GM18511 (cell line): ENCODE data around the gene GHR.
A peak's percentile ranks its signal among the peaks of the same experiment; 100 is the strongest.
"Not testable (repeated sequence)": the region's sequence is repeated elsewhere in the genome, so short reads cannot be mapped to it uniquely, and the experiment has no call there.

Experiments used
- ATAC-seq: cut with Tn5 transposase; IDR thresholded peaks from one replicate; pipeline ENCODE4 v1.9.1; 2021; ENCODE audit warnings: mild to moderate bottlenecking, moderate library complexity; ENCODE audit not compliant: unreplicated experiment

GHR gene

DNA sequence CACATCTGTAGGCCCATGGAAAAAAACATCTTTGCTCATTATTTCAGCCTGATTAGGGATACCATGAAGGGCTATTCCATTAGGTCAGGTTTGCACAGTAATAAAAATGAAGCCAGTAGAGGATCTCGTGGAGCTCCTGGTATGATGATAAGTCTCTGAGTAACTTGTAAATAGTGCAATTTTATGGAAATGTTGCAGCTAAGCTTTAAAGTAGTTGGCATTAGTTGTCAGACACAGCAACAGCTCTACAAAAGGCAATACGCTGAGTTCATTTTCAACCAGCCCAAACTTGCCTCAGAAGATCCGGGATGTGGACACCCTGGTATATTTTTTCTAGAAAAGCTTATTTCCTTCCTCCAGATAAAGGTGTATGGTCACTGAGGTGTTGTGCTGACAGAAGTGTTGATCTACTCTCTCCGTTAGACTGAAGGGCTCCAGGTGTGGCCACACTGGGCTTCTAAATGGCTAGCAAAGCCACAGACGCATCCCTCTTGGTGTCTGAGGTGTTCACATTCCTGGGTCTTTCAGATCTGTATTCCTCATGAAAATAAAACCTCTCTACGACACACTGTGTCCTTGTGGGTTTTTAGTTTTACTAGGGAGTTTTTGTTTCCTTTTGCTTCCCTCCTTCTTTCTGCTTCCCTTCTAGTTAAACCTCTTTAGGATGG is 141.6 kb downstream of the GHR start:
- ATAC-seq: no peak

DNA sequence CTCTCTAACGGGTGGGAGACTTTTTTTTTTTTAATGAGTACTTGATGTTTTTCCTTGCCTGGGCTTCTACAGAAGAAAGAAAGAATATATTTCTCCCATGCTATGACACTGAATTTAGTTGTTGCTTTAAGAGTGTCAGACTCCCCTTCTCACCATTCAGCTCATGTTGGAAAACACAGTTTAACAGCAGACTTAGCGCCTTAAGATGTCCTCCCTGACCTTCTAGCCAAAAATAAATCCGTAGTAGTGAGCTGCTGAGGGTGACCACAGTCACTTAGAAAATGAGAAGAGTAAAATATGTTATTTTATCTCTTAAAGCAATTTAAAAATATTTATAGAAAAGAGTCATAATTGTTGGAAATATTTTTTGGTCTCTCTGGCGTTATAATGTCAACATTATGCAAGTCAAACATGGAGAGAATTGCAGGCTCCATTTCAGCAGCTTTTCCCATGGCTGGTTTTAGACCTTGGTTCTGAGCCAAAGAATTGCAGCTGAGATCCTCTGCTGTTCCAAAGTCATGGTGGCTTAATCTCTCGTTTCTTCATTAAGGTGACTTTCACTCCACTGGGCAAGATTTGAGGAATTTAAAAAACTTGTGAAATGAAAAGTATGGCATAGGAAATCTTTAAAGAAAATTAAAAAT is 143.5 kb downstream of the GHR start:
- no peak for ATAC-seq

GRCh38 chr5:42569325-42569724 is 146.1 kb downstream of the GHR start:
- no peak for ATAC-seq

DNA sequence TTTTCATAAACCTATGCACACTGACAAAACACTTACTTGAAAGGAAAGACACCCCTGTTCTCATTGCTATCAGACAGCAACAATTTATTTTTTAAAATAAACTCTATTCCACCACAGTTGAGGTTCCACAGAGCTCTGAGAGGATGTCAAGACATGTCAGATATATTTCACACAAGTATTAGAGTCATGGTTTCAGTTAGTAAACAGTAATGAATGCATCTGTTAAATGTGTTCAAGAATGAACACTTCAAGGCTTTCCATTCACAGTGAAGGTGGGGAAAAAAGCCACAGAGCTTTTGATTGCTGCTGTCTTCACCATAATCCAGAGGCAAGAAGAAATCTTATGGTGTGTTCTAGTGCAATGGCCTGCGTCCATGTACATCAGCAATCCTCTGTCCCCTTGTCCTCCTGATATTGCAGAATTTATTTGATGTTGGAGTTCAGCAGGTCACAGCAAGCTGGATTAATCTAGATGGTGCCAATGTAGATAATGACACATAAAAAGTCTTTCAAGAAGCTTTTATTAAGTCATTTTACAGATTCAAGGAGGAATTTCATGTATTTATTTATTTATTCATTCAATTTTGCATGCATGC is 146.8 kb downstream of the GHR start:
- ATAC-seq: no peak

DNA sequence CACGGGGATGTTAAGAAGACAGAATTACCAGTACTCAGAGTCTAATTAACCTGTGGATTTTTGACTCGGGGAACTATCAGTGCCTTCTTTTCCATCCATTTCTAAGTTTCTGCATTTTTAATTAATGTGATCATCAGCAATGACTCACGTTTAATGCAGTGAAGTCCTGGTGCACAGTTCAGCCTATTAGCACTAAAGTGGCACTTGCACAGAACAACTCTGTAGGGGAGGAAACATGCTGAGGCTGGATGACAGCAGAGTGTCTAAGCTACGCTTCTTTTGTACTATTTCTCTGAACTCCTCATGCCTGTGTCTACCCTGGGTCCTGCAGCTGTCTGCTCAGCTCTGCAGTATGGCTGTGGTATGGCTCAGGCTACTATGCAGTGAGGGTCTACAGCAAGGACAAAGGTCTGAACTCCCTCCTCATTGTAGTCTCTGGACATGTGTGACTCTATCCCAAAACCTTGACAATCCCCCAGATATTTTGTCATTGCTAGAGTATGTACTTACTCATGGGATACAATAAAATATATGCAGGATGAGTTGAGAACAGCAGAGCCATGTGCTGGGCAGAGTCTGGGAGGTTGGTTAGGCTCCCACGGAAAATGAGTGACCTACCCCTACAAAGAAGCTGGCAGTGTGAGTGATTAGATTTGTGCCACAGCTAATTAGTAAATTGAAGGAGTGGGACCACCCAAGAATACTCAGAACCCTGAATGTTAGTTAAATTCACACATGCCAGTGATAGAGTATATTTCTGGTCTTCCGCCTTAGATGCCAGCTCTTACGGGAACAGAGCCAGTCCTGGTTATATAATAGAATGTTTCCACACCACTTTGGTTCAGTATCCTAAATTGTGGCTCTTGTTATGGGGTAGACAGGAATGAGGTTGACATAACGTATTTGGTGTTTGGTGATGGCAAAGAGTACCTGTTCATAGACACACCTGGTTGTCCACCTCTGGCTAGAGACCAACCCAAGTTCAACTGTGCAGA is 148.0 kb downstream of the GHR start:
- ATAC-seq: no peak

DNA sequence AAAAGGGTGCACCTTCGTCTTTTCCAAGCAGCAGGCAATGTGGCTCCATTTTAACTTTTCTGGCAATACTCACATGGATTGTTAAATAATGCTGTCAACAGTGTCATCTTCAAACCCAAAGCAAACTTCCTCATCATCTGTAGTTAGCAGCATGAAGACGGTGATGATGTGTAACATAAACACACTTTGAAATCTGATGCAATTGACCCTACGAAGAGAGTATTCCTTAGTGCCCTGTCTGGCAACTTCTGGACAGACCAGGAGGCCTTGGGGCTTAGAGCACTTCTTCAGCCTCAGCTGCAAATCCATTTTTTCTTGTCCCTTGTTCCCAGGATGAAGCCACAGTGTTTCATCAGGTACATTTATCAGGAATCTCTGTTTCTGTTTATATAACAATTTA is 149.1 kb downstream of the GHR start:
- ATAC-seq: no peak

- no peak for ATAC-seq
Observed at GRCh38 chr5:42573386-42573785, 150.1 kb downstream of the GHR start.

DNA sequence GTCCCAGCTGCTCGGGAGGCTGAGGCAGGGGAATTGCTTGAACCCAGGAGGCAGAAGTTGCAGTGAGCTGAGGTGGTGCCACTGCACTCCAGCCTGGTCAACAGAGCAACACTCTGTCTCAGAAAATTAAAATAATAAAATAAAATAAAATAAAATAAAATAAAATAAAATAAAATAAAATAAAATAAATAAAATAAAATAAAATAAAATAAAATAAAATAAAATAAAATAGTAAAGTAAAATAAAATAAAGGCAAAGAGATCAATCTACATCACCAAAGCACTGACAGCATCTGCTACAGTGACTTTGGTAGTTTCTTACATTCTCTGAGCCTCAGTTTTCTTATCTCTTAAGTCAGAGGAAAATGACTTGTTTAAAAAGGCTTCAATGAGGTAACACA is 152.7 kb downstream of the GHR start:
- not testable (repeated sequence) for ATAC-seq

DNA sequence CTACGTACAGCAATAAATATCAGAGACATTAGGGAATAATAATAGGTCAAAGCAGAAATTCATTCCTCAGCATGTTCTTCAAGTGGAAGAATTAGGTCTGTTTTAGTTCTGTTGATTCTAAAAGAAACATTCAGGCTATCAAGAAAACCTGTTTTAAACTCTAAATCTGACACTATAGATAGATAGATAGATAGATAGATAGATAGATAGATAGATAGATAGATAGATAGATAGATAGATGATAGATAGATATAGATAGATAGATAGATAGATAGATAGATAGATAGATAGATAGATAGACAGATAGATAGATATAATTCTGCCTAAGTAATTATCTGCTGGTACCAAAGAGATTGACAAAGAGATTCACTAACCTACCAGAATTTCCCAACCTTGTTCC is 155.7 kb downstream of the GHR start:
- ATAC-seq: not testable (repeated sequence)

DNA sequence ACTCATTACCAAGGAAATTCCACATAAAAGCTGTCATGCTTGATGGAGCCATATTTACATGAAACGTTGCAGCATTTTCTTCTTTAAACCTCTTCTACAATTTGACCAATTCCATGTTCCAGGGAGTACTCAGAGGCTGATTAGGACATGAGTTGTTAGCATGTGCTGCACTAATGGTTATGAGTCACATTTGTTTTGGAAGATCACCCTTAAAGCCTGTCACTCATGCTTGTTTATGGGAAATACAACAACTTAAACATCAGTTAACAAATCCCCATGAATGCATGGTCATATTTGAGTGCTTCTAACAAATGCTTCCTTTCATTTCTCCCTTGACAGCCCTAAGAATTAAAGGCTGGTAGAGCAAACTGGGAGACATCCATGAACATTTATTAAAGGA is 156.1 kb downstream of the GHR start:
- no peak for ATAC-seq

- ATAC-seq: no peak
Observed at GRCh38 chr5:42581845-42582244, 158.6 kb downstream of the GHR start.

- no peak for ATAC-seq
Observed at GRCh38 chr5:42582723-42583122, 159.5 kb downstream of the GHR start.

- ATAC-seq: peak; percentile 78
Observed at GRCh38 chr5:42583322-42583721, 160.1 kb downstream of the GHR start.

- ATAC-seq: no peak
Observed at GRCh38 chr5:42586625-42587024, 163.4 kb downstream of the GHR start.

- ATAC-seq: no peak
Observed at GRCh38 chr5:42587096-42587723, 164.0 kb downstream of the GHR start.

DNA sequence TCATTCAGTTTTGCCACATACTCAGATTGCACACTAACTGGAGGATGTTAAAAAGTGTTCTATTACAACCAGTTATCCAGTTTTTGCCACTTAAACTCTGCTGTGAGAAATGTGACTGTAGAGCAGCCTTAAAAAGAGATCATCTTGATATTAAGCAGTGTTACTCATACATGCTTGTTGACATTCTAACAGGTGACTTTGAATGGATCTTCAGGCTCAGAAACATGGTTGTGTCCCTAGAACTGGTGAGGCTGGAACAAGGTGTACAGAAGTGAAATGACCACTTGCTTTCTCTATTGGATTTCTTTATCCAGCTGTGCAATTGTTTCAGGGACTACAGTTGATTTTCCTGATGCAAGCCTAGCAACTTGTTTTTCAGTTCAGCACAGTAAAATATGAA is 167.3 kb downstream of the GHR start:
- no peak for ATAC-seq

DNA sequence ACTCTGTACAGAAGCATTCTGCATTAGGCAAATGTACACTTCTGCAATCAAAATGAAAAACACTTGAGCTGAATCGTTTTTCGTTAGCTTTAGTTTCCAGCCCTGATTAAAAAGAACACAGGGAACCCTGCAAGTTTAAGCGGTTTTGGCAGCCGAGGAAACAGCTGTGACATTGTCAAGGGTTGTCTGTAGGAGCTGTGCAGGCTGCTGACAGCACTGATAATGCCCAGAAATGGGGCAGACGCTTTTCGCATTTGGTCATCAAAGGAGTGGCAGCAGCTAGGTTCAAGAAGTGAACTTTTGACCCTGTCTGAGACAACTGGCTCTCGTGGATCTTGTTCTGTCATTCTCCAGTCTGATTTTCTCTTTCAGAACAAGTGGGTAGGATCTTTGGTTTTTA is 167.8 kb downstream of the GHR start:
- no peak for ATAC-seq

GRCh38 chr5:42592401-42593140 is 169.3 kb downstream of the GHR start:
- ATAC-seq: no peak

DNA sequence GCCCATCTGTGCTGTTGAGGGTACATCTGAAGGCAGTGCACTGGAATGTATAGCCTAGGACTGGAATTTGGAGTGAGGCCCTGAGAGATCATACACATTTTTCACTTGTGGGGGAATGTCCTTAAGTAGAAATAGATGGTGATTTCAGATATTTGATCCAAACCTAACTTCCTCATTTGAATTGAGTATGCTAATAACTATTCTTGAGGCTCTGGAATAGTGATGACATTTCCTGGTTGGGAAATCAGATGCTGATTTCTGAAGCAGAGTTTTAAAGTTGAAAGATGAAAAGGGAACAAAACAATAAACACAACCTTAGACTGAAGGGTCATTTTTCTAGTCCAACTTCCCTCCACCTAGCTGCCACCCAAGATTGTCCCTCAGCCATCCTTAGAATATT is 170.4 kb downstream of the GHR start:
- no peak for ATAC-seq

- ATAC-seq: no peak
Observed at GRCh38 chr5:42595597-42595996, 172.4 kb downstream of the GHR start.
